HUDEP-2 (cell line): ENCODE results near the gene CIP2A.

Source experiments
- DNase-seq, 76 experiments: peaks; one replicate each; lab custom pipeline; 2025; ENCODE audit not compliant: unreplicated experiment in 76 of 76; lab: John Stamatoyannopoulos, UW

The CIP2A gene

GRCh38 chr3:108512671-108513070 is 76.6 kb downstream of the CIP2A start:
- DNase-seq = no peak

GRCh38 chr3:108511490-108511889 is 77.7 kb downstream of the CIP2A start:
- no peak for DNase-seq

- DNase-seq = no peak
These were observed 78.2 kb downstream of the CIP2A start for GRCh38 chr3:108511055-108511454.

GRCh38 chr3:108510496-108510895 is 78.7 kb downstream of the CIP2A start, which contains the start of gene MYH15:
Gene MYH15, minus strand, starts transcription at chr3:108510596. Its CDS starts 66 bp downstream, at chr3:108510530.
- no peak for DNase-seq

- DNase-seq = no peak
These were observed 79.4 kb downstream of the CIP2A start for GRCh38 chr3:108509871-108510270.

GRCh38 chr3:108509263-108509662 is 80.0 kb downstream of the CIP2A start:
- no peak for DNase-seq

GRCh38 chr3:108507902-108508301 is 81.3 kb downstream of the CIP2A start:
- no peak for DNase-seq

- peak in 1 of 76 experiments; percentile 3 for DNase-seq
These were observed 83.4 kb downstream of the CIP2A start for GRCh38 chr3:108505811-108506210.

- DNase-seq = no peak
These were observed 85.5 kb downstream of the CIP2A start for GRCh38 chr3:108503722-108504121.

- DNase-seq = no peak
These were observed 87.7 kb downstream of the CIP2A start for GRCh38 chr3:108501535-108501934.

- DNase-seq = no peak
These were observed 88.5 kb downstream of the CIP2A start for GRCh38 chr3:108500728-108501127.
